Lung (tissue), 12 donors: ENCODE measurements around the gene IFNG. TPM values are rescaled to one million over a fixed set of nuclear protein-coding genes. Genes with fewer than 3 reads are reported as not detected.

ENCODE experiments used
- ATAC-seq: fragments of 200-7000 bp; cut with Tn5 transposase; one replicate; pipeline ENCODE4 v1.9.1; 2020; ENCODE audit warnings: moderate number of reproducible peaks; ENCODE audit not compliant: insufficient read depth, low FRiP score
- DNase-seq, 3 donors: peaks; one replicate each; pipeline ENCODE4 v3.0.0-alpha.2; 2013 to 2017
- H3K27ac ChIP-seq, 2 donors: one replicate each; pipeline ENCODE4 v1.5.1; 2013; ENCODE audit warnings: mild to moderate bottlenecking in 2 of 2, moderate library complexity in 2 of 2, control low read depth in 1 of 2, inconsistent platforms in 1 of 2, low read depth in 1 of 2, low read length in 1 of 2
- H3K27me3 ChIP-seq, 3 donors: one replicate each; pipeline ENCODE4 v1.5.1; 2013; ENCODE audit warnings: low read length in 2 of 3; ENCODE audit not compliant: control insufficient read depth in 3 of 3, insufficient read depth in 3 of 3
- H3K36me3 ChIP-seq, 4 donors: one replicate each; pipeline ENCODE4 v1.5.1; 2013; ENCODE audit warnings: low read length in 4 of 4, mild to moderate bottlenecking in 1 of 4, moderate library complexity in 1 of 4; ENCODE audit not compliant: control insufficient read depth in 4 of 4, insufficient read depth in 4 of 4
- H3K4me1 ChIP-seq, 5 donors: one replicate each; pipeline ENCODE4 v1.5.1; 2013; ENCODE audit warnings: low read length in 5 of 5, mild to moderate bottlenecking in 2 of 5, moderate library complexity in 1 of 5; ENCODE audit not compliant: control insufficient read depth in 5 of 5, insufficient read depth in 5 of 5
- H3K4me3 ChIP-seq: one replicate; pipeline ENCODE4 v1.5.1; 2013; ENCODE audit warnings: mild to moderate bottlenecking, control low read depth, moderate library complexity
- H3K9ac ChIP-seq, 2 donors: one replicate each; pipeline ENCODE4 v1.5.1; 2013; ENCODE audit warnings: low read length in 2 of 2, control low read depth in 1 of 2; ENCODE audit not compliant: insufficient read depth in 1 of 2
- H3K9me3 ChIP-seq, 4 donors: one replicate each; pipeline ENCODE4 v1.5.1; 2013; ENCODE audit warnings: low read length in 3 of 4, mild to moderate bottlenecking in 1 of 4, moderate library complexity in 1 of 4; ENCODE audit not compliant: control insufficient read depth in 4 of 4, insufficient read depth in 3 of 4
- CTCF ChIP-seq: IDR thresholded peaks from 2 replicates; pipeline ENCODE4 v1.5.1; 2012; ENCODE audit warnings: mild to moderate bottlenecking; ENCODE audit errors: control extremely low read depth, extremely low read depth
- WGBS, 2 donors: extraction: QIAGEN DNeasy Blood & Tissue Kit; methylation state at CpG; one replicate each; pipeline ENCODE4 v1.1.7; 2013; 5-methylcytosine and 5-hydroxymethylcytosine counted together
- polyA plus RNA-seq, 2 donors: library from polyadenylated mRNA; stranded (reverse); fragments of 200-250 nt; gene quantifications; one replicate each; pipeline ENCODE4 v1.2.1, GENCODE V29; 2013
- total RNA-seq, 2 donors: library from RNA; depleted of rRNA in 1 of 2; stranded (reverse); fragments of >200 nt in 1 of 2; gene quantifications; one replicate each; pipeline ENCODE4 v1.2.1, GENCODE V29; 2014 to 2021
- donor health status: control.
- donor health status: control.
- donor health status: Bipolar disorder and iron deficiency.
- donor health status: healthy.
- donor health status: DM: yes; HTN: yes; CAD: no.

The IFNG gene
- total and polyA plus RNA-seq, 4 donors, result 0.22 to 0.49 (median 0.40) TPM; not detected in 1

DNA sequence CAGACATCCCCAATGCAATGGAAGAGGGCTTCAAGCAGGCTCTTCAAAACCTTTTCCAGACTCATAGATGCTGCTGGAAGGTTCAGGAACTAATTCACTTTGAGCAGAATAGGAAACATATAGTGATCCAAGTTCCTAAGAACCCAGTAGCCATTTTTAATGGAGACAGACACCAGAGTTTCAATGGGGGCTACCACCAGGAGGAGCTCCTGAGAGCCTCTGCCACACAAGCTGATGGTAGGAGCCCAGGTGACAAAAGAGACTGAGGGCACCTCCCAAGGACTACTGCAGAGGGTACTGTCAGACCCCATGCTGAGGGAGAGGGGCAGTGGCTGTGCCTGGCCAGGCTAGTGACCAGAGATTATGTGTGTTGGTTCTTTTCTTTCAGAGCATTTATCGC lies 45.9 kb downstream of the IFNG start:
- Histone ChIP-seq H3K4me3 (no peak overlapping the region), H3K27me3 (no peaks in the 10 kb centered on the region), H3K4me1 (no peaks in the 10 kb centered on the region), H3K27ac (no peak overlapping the region), H3K36me3 (no peaks in the 10 kb centered on the region), H3K9me3 (no peaks in the 10 kb centered on the region), H3K9ac (no peak overlapping the region)
- ATAC-seq (no peak), DNase-seq (no peak)
- TF ChIP-seq CTCF, result no peak
- whole genome bisulfite sequencing, 2 donors, result 0 to 56% methylated on average over 1 of the region's 1 CpG

- Histone ChIP-seq H3K27ac (no peak overlapping the region), H3K4me3 (no peak overlapping the region), H3K36me3 (no peaks in the 10 kb centered on the region), H3K9ac (no peak overlapping the region), H3K4me1 (no peaks in the 10 kb centered on the region), H3K9me3 (no peaks in the 10 kb centered on the region), H3K27me3 (no peaks in the 10 kb centered on the region)
- TF ChIP-seq CTCF, result no peak
- DNase-seq (no peak), ATAC-seq (no peak)
Observed at GRCh38 chr12:68111995-68112394, 47.5 kb downstream of the IFNG start.

- Histone ChIP-seq H3K27me3 (no peaks in the 10 kb centered on the region), H3K4me1 (no peaks in the 10 kb centered on the region), H3K36me3 (no peaks in the 10 kb centered on the region), H3K9me3 (no peaks in the 10 kb centered on the region), H3K4me3 (no peak overlapping the region), H3K9ac (no peak overlapping the region), H3K27ac (no peak overlapping the region)
- no peak for DNase-seq
- no peak for TF ChIP-seq CTCF
- WGBS, 2 donors, result 59 to 63% methylated on average over 1 of the region's 1 CpG
- ATAC-seq, result no peak
Observed at GRCh38 chr12:68109444-68110217, 49.9 kb downstream of the IFNG start.

DNA sequence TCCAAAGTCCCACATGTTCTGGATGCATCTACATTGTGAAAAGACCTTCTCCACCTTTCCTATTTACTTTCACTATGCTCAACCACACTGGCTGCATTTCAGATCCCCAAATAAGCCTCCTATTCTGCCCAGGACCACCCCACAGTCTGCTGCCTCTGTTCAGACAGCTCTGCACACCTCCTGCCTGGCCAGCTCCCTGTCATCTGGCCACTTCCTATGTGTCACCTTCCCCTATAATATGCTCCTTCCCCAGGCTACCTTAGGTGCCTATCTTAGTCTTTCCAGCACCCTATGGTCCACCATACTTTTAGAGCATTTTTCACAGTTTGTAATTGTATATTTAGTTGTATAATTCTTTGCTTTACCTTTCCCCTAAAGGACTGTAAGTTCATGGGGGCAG lies 50.5 kb downstream of the IFNG start:
- Histone ChIP-seq H3K9ac (no peak overlapping the region), H3K4me3 (no peak overlapping the region), H3K27me3 (no peaks in the 10 kb centered on the region), H3K27ac (no peak overlapping the region), H3K9me3 (no peaks in the 10 kb centered on the region), H3K36me3 (no peaks in the 10 kb centered on the region), H3K4me1 (no peaks in the 10 kb centered on the region)
- DNase-seq (no peak), ATAC-seq (no peak)
- TF ChIP-seq CTCF, result no peak
